Mesenchymal stem cell (in vitro differentiated cells and primary cell): ENCODE measurements around the gene PCYT2.
A peak's percentile ranks its signal among the peaks of the same experiment; 100 is the strongest.

ENCODE experiments used
- DNase-seq: peaks from one replicate; pipeline ENCODE4 v3.0.0-alpha.2; 2013
- H2AFZ ChIP-seq: one replicate; pipeline ENCODE4 v1.6.1; 2013; ENCODE audit warnings: low read depth, mild to moderate bottlenecking, control low read depth, inconsistent platforms, low read length, moderate library complexity
- H2AK5ac ChIP-seq: 2 replicates; pipeline ENCODE4 v1.6.1; 2013; ENCODE audit warnings: low read length, moderate library complexity, mild to moderate bottlenecking, inconsistent platforms; ENCODE audit not compliant: severe bottlenecking
- H2BK120ac ChIP-seq: one replicate; pipeline ENCODE4 v1.6.1; 2013; ENCODE audit warnings: low read depth, mild to moderate bottlenecking, inconsistent platforms, low read length, moderate library complexity
- H2BK12ac ChIP-seq, 2 experiments: one replicate each; pipeline ENCODE4 v1.6.1; 2013; ENCODE audit warnings: inconsistent platforms in 2 of 2, low read length in 2 of 2, mild to moderate bottlenecking in 2 of 2, moderate library complexity in 2 of 2, control low read depth in 1 of 2
- H2BK15ac ChIP-seq: one replicate; pipeline ENCODE4 v1.6.1; 2013; ENCODE audit warnings: mild to moderate bottlenecking, low read depth, inconsistent platforms; ENCODE audit not compliant: poor library complexity, severe bottlenecking
- H2BK5ac ChIP-seq: 2 replicates; pipeline ENCODE4 v1.6.1; 2013; ENCODE audit warnings: low read depth, mild to moderate bottlenecking, low read length, control low read depth, inconsistent platforms; ENCODE audit not compliant: poor library complexity, severe bottlenecking
- H3K14ac ChIP-seq, 2 experiments: one replicate each; pipeline ENCODE4 v1.6.1; 2013; ENCODE audit warnings: inconsistent platforms in 2 of 2, low read length in 2 of 2, control low read depth in 1 of 2, mild to moderate bottlenecking in 1 of 2, moderate library complexity in 1 of 2
- H3K18ac ChIP-seq, 2 experiments: one replicate each; pipeline ENCODE4 v1.6.1; 2013; ENCODE audit warnings: inconsistent platforms in 2 of 2, low read length in 2 of 2, control low read depth in 1 of 2, low read depth in 1 of 2, mild to moderate bottlenecking in 1 of 2
- H3K23ac ChIP-seq, 2 experiments: one replicate each; pipeline ENCODE4 v1.6.1; 2013; ENCODE audit warnings: inconsistent platforms in 2 of 2, low read length in 2 of 2, mild to moderate bottlenecking in 2 of 2, moderate library complexity in 2 of 2, control low read depth in 1 of 2
- H3K27ac ChIP-seq: 2 replicates; pipeline ENCODE4 v1.5.1; 2013; ENCODE audit warnings: mild to moderate bottlenecking, moderate library complexity, low read length, control low read depth, inconsistent platforms; ENCODE audit not compliant: poor library complexity, severe bottlenecking
- H3K27me3 ChIP-seq, 2 experiments: 2 replicates each; pipeline versions ENCODE4 v1.6.1 to v1.7.0; 2013; ENCODE audit warnings: low read length in 2 of 2, mild to moderate bottlenecking in 2 of 2, moderate library complexity in 2 of 2, control low read depth in 1 of 2, inconsistent platforms in 1 of 2; ENCODE audit not compliant: control insufficient read depth in 1 of 2, insufficient read depth in 1 of 2
- H3K36me3 ChIP-seq, 2 experiments: 2 replicates each; pipeline versions ENCODE4 v1.6.1 to v1.7.0; 2013; ENCODE audit warnings: low read length in 2 of 2, control low read depth in 1 of 2, inconsistent platforms in 1 of 2, low read depth in 1 of 2, mild to moderate bottlenecking in 1 of 2; ENCODE audit not compliant: insufficient read depth in 2 of 2, control insufficient read depth in 1 of 2
- H3K4ac ChIP-seq, 2 experiments: one replicate each; pipeline ENCODE4 v1.6.1; 2013; ENCODE audit warnings: inconsistent platforms in 2 of 2, low read length in 2 of 2, mild to moderate bottlenecking in 2 of 2, moderate library complexity in 2 of 2, control low read depth in 1 of 2, low read depth in 1 of 2
- H3K4me1 ChIP-seq: 2 replicates; pipeline ENCODE4 v1.6.1; 2013; ENCODE audit warnings: low read depth, low read length, control low read depth; ENCODE audit not compliant: control insufficient read depth, insufficient read depth
- H3K4me2 ChIP-seq: 2 replicates; pipeline ENCODE4 v1.6.1; 2013; ENCODE audit warnings: low read length, mild to moderate bottlenecking, inconsistent platforms; ENCODE audit not compliant: poor library complexity, severe bottlenecking
- H3K4me3 ChIP-seq, 2 experiments: 2 replicates each; pipeline versions ENCODE4 v1.5.1 to v1.7.0; 2013; ENCODE audit warnings: low read length in 2 of 2, mild to moderate bottlenecking in 2 of 2, control low read depth in 1 of 2, low read depth in 1 of 2; ENCODE audit not compliant: insufficient read depth in 1 of 2
- H3K79me1 ChIP-seq: replicated peaks from 2 replicates; pipeline ENCODE4 v1.6.1; 2013; ENCODE audit warnings: mild to moderate bottlenecking, control low read depth, low read length, inconsistent platforms; ENCODE audit not compliant: poor library complexity, severe bottlenecking
- H3K9ac ChIP-seq: 2 replicates; pipeline ENCODE4 v1.7.0; 2013; ENCODE audit warnings: mild to moderate bottlenecking, low read length, moderate library complexity
- H3K9me3 ChIP-seq: 2 replicates; pipeline ENCODE4 v1.7.0; 2013; ENCODE audit warnings: mild to moderate bottlenecking, low read length; ENCODE audit not compliant: control insufficient read depth
- H4K8ac ChIP-seq: one replicate; pipeline ENCODE4 v1.6.1; 2013; ENCODE audit warnings: inconsistent platforms, mild to moderate bottlenecking, low read length, moderate library complexity
- H4K91ac ChIP-seq: one replicate; pipeline ENCODE4 v1.6.1; 2013; ENCODE audit warnings: mild to moderate bottlenecking, low read length, inconsistent platforms
- WGBS: methylation state at CpG from one replicate; pipeline ENCODE4 v1.1.7; 2013; ENCODE audit warnings: mixed read lengths; 5-methylcytosine and 5-hydroxymethylcytosine counted together

Gene PCYT2

GRCh38 chr17:81865733-81866439 is 45.3 kb downstream of the PCYT2 start:
- Histone ChIP-seq H3K4me3 (no peak overlapping the region), H4K8ac (peak overlapping the region; percentile 62), H3K14ac (no peak overlapping the region), H3K9ac (peak overlapping the region; percentile 12), H2AK5ac (no peak overlapping the region), H3K27me3 (no peaks in the 10 kb centered on the region), H3K23ac (no peak overlapping the region), H2BK15ac (no peak overlapping the region), H2BK12ac (no peak overlapping the region), H2AFZ (no peak overlapping the region), H3K4me1 (peaks cover 63% of the 10 kb centered on the region), H3K4me2 (no peak overlapping the region), H3K4ac (peak overlapping the region in 1 of 2 experiments; percentile 37), H3K9me3 (no peaks in the 10 kb centered on the region), H3K36me3 (peaks cover 41 to 64% of the 10 kb centered on the region in 2 experiments), H2BK120ac (no peak overlapping the region), H3K27ac (no peak overlapping the region), H2BK5ac (no peak overlapping the region), H4K91ac (no peak overlapping the region), H3K79me1 (peaks cover 10% of the 10 kb centered on the region), H3K18ac (peak overlapping the region in 1 of 2 experiments; percentile 37)
- peak; percentile 59 for DNase-seq
- 93% methylated on average over 18 of the region's 18 CpGs for WGBS

GRCh38 chr17:81865358-81865732 is 45.9 kb downstream of the PCYT2 start:
- Histone ChIP-seq H3K14ac (no peak overlapping the region), H3K4me2 (no peak overlapping the region), H3K4me3 (no peak overlapping the region), H3K9me3 (no peaks in the 10 kb centered on the region), H4K8ac (peak overlapping the region; percentile 62), H2BK120ac (no peak overlapping the region), H2BK15ac (no peak overlapping the region), H2BK5ac (no peak overlapping the region), H3K4ac (no peak overlapping the region), H2BK12ac (no peak overlapping the region), H2AK5ac (no peak overlapping the region), H3K27ac (no peak overlapping the region), H2AFZ (no peak overlapping the region), H3K27me3 (no peaks in the 10 kb centered on the region), H3K18ac (no peak overlapping the region), H4K91ac (no peak overlapping the region), H3K79me1 (peaks cover 10% of the 10 kb centered on the region), H3K23ac (no peak overlapping the region), H3K36me3 (peaks cover 41 to 64% of the 10 kb centered on the region in 2 experiments), H3K4me1 (peaks cover 63% of the 10 kb centered on the region), H3K9ac (no peak overlapping the region)
- no peak for DNase-seq
- WGBS, result over 99% methylated on average over 8 of the region's 8 CpGs

GRCh38 chr17:81863833-81864768 is 47.1 kb downstream of the PCYT2 start:
- Histone ChIP-seq H2BK12ac (no peak overlapping the region), H3K4me1 (peaks cover 56% of the 10 kb centered on the region), H4K8ac (no peak overlapping the region), H3K9ac (peak overlapping the region; percentile 32), H3K36me3 (peaks cover 36 to 56% of the 10 kb centered on the region in 2 experiments), H3K4me2 (no peak overlapping the region), H2AK5ac (no peak overlapping the region), H3K27ac (no peak overlapping the region), H3K14ac (no peak overlapping the region), H4K91ac (no peak overlapping the region), H2BK15ac (peak overlapping the region; percentile 52), H3K18ac (no peak overlapping the region), H3K4me3 (no peak overlapping the region), H2BK5ac (no peak overlapping the region), H3K4ac (no peak overlapping the region), H2AFZ (no peak overlapping the region), H3K79me1 (peaks cover 10% of the 10 kb centered on the region), H3K27me3 (no peaks in the 10 kb centered on the region), H2BK120ac (no peak overlapping the region), H3K9me3 (no peaks in the 10 kb centered on the region), H3K23ac (peak overlapping the region in 1 of 2 experiments; percentile 47)
- DNase-seq, result no peak
- 96% methylated on average over 9 of the region's 9 CpGs for WGBS

GRCh38 chr17:81863123-81863675 is 48.0 kb downstream of the PCYT2 start:
- H2BK120ac ChIP-seq, result no peak overlapping the region
- H3K4ac ChIP-seq, result no peak overlapping the region
- H3K27me3 ChIP-seq, result no peaks in the 10 kb centered on the region
- no peak overlapping the region for H3K14ac ChIP-seq
- no peak overlapping the region for H4K91ac ChIP-seq
- H2AFZ ChIP-seq, result no peak overlapping the region
- H3K36me3 ChIP-seq, result peaks cover 35 to 56% of the 10 kb centered on the region in 2 experiments
- H3K23ac ChIP-seq, result no peak overlapping the region
- peak; percentile 20 for DNase-seq
- H3K9ac ChIP-seq, result peak overlapping the region; percentile 32
- H3K9me3 ChIP-seq, result no peaks in the 10 kb centered on the region
- no peak overlapping the region for H3K27ac ChIP-seq
- H3K4me3 ChIP-seq, result no peak overlapping the region
- H2BK5ac ChIP-seq, result no peak overlapping the region
- H2BK15ac ChIP-seq, result no peak overlapping the region
- peaks cover 10% of the 10 kb centered on the region for H3K79me1 ChIP-seq
- WGBS, result 95% methylated on average over 5 of the region's 6 CpGs
- H3K4me1 ChIP-seq, result peaks cover 57% of the 10 kb centered on the region
- H4K8ac ChIP-seq, result no peak overlapping the region
- no peak overlapping the region for H2BK12ac ChIP-seq
- no peak overlapping the region for H3K18ac ChIP-seq
- H2AK5ac ChIP-seq, result no peak overlapping the region
- no peak overlapping the region for H3K4me2 ChIP-seq
